ENCODE measurements around the gene ZBTB48. TPM values are rescaled to one million over a fixed set of nuclear protein-coding genes. Genes with fewer than 3 reads are reported as not detected.

Gene ZBTB48
- total RNA-seq, 2 donors from 2014 or later = 28.2 to 31.0 TPM

DNA sequence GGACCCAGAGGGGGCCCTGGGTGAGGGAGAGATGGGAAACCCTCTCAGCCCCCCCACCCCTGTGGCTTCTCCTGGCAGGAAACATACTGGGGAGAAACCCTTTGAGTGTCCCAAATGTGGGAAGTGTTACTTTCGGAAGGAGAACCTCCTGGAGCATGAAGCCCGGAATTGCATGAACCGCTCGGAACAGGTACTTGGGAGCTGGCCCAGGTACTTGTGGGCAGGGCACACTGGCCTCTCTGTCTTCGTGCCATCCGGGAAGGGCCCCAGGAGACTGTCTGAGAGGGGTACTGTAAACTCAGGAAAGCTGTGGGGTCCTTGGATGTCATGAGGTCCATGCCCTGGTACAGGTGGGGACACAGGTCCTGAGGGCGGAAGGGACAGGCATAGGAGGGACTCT lies 6.0 kb downstream of the ZBTB48 start:
- no peak overlapping the region for H3K27ac ChIP-seq (ENCODE audit: low read depth, low read length)
- H3K9ac ChIP-seq (ENCODE audit: extremely low read depth, low read length, poor library complexity, severe bottlenecking) = no peak overlapping the region
- H3K4me1 ChIP-seq (ENCODE audit: control insufficient read depth, insufficient read depth, low read length) = peaks cover 1% of the 10 kb centered on the region
- H3K27me3 Mint-ChIP-seq (ENCODE audit: insufficient read depth) = no peaks in the 10 kb centered on the region
- peaks cover 13% of the 10 kb centered on the region for H3K4me1 Mint-ChIP-seq
- peaks cover 25% of the 10 kb centered on the region for H3K36me3 Mint-ChIP-seq (ENCODE audit: low read depth)
- WGBS, 2 experiments (ENCODE audit: insufficient coverage in 1 of 2, insufficient read length in 1 of 2) = 96 to 100% methylated on average over 6 to 7 of the region's 7 CpGs
- no peak for DNase-seq
- H3K4me3 ChIP-seq (ENCODE audit: low read length) = no peak overlapping the region
- no peaks in the 10 kb centered on the region for H3K9me3 Mint-ChIP-seq
- peaks cover 23% of the 10 kb centered on the region for H3K36me3 ChIP-seq (ENCODE audit: control insufficient read depth, insufficient read depth, low read length)
- no peak overlapping the region for H3K4me3 Mint-ChIP-seq
- TF ChIP-seq, protein P1, sequence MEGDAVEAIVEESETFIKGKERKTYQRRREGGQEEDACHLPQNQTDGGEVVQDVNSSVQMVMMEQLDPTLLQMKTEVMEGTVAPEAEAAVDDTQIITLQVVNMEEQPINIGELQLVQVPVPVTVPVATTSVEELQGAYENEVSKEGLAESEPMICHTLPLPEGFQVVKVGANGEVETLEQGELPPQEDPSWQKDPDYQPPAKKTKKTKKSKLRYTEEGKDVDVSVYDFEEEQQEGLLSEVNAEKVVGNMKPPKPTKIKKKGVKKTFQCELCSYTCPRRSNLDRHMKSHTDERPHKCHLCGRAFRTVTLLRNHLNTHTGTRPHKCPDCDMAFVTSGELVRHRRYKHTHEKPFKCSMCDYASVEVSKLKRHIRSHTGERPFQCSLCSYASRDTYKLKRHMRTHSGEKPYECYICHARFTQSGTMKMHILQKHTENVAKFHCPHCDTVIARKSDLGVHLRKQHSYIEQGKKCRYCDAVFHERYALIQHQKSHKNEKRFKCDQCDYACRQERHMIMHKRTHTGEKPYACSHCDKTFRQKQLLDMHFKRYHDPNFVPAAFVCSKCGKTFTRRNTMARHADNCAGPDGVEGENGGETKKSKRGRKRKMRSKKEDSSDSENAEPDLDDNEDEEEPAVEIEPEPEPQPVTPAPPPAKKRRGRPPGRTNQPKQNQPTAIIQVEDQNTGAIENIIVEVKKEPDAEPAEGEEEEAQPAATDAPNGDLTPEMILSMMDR (conservative IDR thresholded peaks at IDR 0.05) = no peak
- H3K27ac Mint-ChIP-seq = no peak overlapping the region
- H3K27me3 ChIP-seq (ENCODE audit: control insufficient read depth, insufficient read depth, low read length, poor library complexity, severe bottlenecking) = no peaks in the 10 kb centered on the region
- no peaks in the 10 kb centered on the region for H3K9me3 ChIP-seq (ENCODE audit: control insufficient read depth, low read length)

GRCh38 chr1:6586404-6586816 lies 6.6 kb downstream of the ZBTB48 start:
- peaks cover 12% of the 10 kb centered on the region for H3K4me1 Mint-ChIP-seq
- H3K9me3 Mint-ChIP-seq = no peaks in the 10 kb centered on the region
- TF ChIP-seq, protein P1 (conservative IDR thresholded peaks at IDR 0.05) = no peak
- H3K4me1 ChIP-seq (ENCODE audit: control insufficient read depth, insufficient read depth, low read length) = no peaks in the 10 kb centered on the region
- WGBS, 2 experiments (ENCODE audit: insufficient coverage in 1 of 2, insufficient read length in 1 of 2) = 91 to 95% methylated on average over 9 to 11 of the region's 11 CpGs
- peaks cover 25% of the 10 kb centered on the region for H3K36me3 Mint-ChIP-seq (ENCODE audit: low read depth)
- no peak overlapping the region for H3K27ac Mint-ChIP-seq
- no peaks in the 10 kb centered on the region for H3K27me3 Mint-ChIP-seq (ENCODE audit: insufficient read depth)
- peaks cover 23% of the 10 kb centered on the region for H3K36me3 ChIP-seq (ENCODE audit: control insufficient read depth, insufficient read depth, low read length)
- H3K4me3 Mint-ChIP-seq = no peak overlapping the region
- no peak overlapping the region for H3K4me3 ChIP-seq (ENCODE audit: low read length)
- H3K27me3 ChIP-seq (ENCODE audit: control insufficient read depth, insufficient read depth, low read length, poor library complexity, severe bottlenecking) = no peaks in the 10 kb centered on the region
- H3K9me3 ChIP-seq (ENCODE audit: control insufficient read depth, low read length) = no peaks in the 10 kb centered on the region
- H3K27ac ChIP-seq (ENCODE audit: low read depth, low read length) = no peak overlapping the region
- no peak for DNase-seq
- H3K9ac ChIP-seq (ENCODE audit: extremely low read depth, low read length, poor library complexity, severe bottlenecking) = no peak overlapping the region

GRCh38 chr1:6587261-6588005 lies 7.6 kb downstream of the ZBTB48 start:
- Histone ChIP-seq H3K4me1 (ENCODE audit: control insufficient read depth, insufficient read depth, low read length) (no peaks in the 10 kb centered on the region), H3K4me3 (ENCODE audit: low read length) (no peak overlapping the region), H3K9ac (ENCODE audit: extremely low read depth, low read length, poor library complexity, severe bottlenecking) (no peak overlapping the region), H3K9me3 (ENCODE audit: control insufficient read depth, low read length) (no peaks in the 10 kb centered on the region), H3K27ac (ENCODE audit: low read depth, low read length) (no peak overlapping the region), H3K27me3 (ENCODE audit: control insufficient read depth, insufficient read depth, low read length, poor library complexity, severe bottlenecking) (no peaks in the 10 kb centered on the region), H3K36me3 (ENCODE audit: control insufficient read depth, insufficient read depth, low read length) (peaks cover 29% of the 10 kb centered on the region)
- TF ChIP-seq, protein P1 (conservative IDR thresholded peaks at IDR 0.05) = no peak
- no peaks in the 10 kb centered on the region for H3K9me3 Mint-ChIP-seq
- H3K27me3 Mint-ChIP-seq (ENCODE audit: insufficient read depth) = no peaks in the 10 kb centered on the region
- H3K27ac Mint-ChIP-seq = no peak overlapping the region
- no peak for DNase-seq
- H3K36me3 Mint-ChIP-seq (ENCODE audit: low read depth) = peaks cover 20% of the 10 kb centered on the region
- H3K4me1 Mint-ChIP-seq = peaks cover 6% of the 10 kb centered on the region
- no peak overlapping the region for H3K4me3 Mint-ChIP-seq
- 94 to 96% methylated on average over 10 to 13 of the region's 13 CpGs for WGBS, 2 experiments (ENCODE audit: insufficient coverage in 1 of 2, insufficient read length in 1 of 2)

All from endodermal cell (in vitro differentiated cells).